Right lobe of liver (tissue), 4 donors: ENCODE results near the gene RAVER1.

Experiments used
- POLR2A ChIP-seq: fragments of 450-650 bp; IDR thresholded peaks from one replicate; pipeline ENCODE4 v1.6.1; 2017; ENCODE audit warnings: antibody characterized with exemption, mild to moderate bottlenecking
- TF ChIP-seq, protein P1 (sequence below), 4 donors: fragments of 200-600 bp in 3 of 4; fragments of 450-650 bp in 1 of 4; IDR thresholded peaks; one replicate each; pipeline versions ENCODE4 v1.5.1 to v1.8.0; 2016 to 2022; ENCODE audit warnings: antibody characterized with exemption in 4 of 4, mild to moderate bottlenecking in 2 of 4
- donor health status: DM: no; HTN: no; CAD: no.
- donor health status: DM: no; HTN: no; CAD: no.
- donor health status: DM: no; HTN: yes; CAD: no.

DNA sequence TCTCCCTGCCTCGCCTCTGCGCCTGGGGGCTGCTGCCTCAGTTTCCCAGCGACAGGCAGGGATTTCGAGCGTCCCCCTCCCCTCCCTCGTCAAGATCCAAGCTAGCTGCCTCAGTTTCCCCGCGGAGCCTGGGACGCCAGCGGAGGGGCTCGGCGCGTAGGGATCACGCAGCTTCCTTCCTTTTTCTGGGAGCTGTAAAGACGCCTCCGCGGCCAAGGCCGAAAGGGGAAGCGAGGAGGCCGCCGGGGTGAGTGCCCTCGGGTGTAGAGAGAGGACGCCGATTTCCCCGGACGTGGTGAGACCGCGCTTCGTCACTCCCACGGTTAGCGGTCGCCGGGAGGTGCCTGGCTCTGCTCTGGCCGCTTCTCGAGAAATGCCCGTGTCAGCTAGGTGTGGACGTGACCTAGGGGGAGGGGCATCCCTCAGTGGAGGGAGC is 63.1 kb downstream of the RAVER1 start:
- TF ChIP-seq, protein P1, sequence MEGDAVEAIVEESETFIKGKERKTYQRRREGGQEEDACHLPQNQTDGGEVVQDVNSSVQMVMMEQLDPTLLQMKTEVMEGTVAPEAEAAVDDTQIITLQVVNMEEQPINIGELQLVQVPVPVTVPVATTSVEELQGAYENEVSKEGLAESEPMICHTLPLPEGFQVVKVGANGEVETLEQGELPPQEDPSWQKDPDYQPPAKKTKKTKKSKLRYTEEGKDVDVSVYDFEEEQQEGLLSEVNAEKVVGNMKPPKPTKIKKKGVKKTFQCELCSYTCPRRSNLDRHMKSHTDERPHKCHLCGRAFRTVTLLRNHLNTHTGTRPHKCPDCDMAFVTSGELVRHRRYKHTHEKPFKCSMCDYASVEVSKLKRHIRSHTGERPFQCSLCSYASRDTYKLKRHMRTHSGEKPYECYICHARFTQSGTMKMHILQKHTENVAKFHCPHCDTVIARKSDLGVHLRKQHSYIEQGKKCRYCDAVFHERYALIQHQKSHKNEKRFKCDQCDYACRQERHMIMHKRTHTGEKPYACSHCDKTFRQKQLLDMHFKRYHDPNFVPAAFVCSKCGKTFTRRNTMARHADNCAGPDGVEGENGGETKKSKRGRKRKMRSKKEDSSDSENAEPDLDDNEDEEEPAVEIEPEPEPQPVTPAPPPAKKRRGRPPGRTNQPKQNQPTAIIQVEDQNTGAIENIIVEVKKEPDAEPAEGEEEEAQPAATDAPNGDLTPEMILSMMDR (IDR thresholded peaks at IDR 0.05) = no peak
- TF ChIP-seq POLR2A = no peak
